PFSK-1 (cell line): Measurements from ENCODE around the gene EN1.

Experiments used
- FOXP2 ChIP-seq: optimal IDR thresholded peaks from 2 replicates; pipeline ENCODE3; 2011; ENCODE audit warnings: borderline replicate concordance, control low read depth, inconsistent platforms; ENCODE audit not compliant: insufficient read depth; ENCODE audit errors: extremely low read length, extremely low read depth
- POLR2AphosphoS5 ChIP-seq: IDR thresholded peaks from 2 replicates; pipeline ENCODE4 v1.6.1; 2012; ENCODE audit warnings: low read depth, mild to moderate bottlenecking, control low read depth, low read length, moderate library complexity
- REST ChIP-seq, 2 experiments: IDR thresholded peaks; 2 replicates each; pipeline versions ENCODE4 v1.6.1 to v1.8.0; 2011 to 2012; ENCODE audit warnings: low read depth in 2 of 2, low read length in 2 of 2, control low read depth in 1 of 2, inconsistent platforms in 1 of 2, mild to moderate bottlenecking in 1 of 2, moderate library complexity in 1 of 2; ENCODE audit not compliant: insufficient read depth in 1 of 2
- SIN3A ChIP-seq: IDR thresholded peaks from 2 replicates; pipeline ENCODE4 v1.6.1; 2012; ENCODE audit warnings: mild to moderate bottlenecking, low read length, moderate library complexity, borderline replicate concordance; ENCODE audit not compliant: insufficient read depth
- TAF1 ChIP-seq: IDR thresholded peaks from 2 replicates; pipeline ENCODE4 v1.6.1; 2012; ENCODE audit warnings: low read length, control low read depth, borderline replicate concordance; ENCODE audit not compliant: insufficient read depth

The EN1 gene

DNA sequence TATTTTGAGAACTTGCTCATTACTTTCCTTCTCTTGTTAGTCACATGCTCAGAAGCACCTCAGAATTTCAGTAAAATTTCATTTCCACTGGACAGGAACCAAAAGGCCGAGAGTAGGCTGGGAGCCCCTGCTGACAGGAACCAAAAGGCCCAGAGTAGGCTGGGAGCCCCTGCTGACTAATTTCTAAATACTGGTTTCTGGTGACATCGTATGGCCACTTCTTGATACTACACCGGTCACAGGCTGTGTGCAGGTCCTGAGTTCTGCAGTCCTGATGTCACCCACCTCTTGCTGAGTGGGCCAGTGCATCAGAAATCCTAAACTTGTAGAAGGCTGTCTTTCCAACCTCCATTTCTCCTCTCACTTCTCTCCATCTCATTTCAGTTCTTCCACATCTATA, 17.7 kb upstream of the EN1 start:
- TF ChIP-seq TAF1, result no peak
- TF ChIP-seq REST (IDR thresholded peaks at IDR 0.05; ENCODE audit: insufficient read depth in 1 of 2, low read depth in 2 of 2, low read length in 2 of 2), result no peak
- TF ChIP-seq FOXP2, result no peak
- TF ChIP-seq POLR2AphosphoS5, result no peak
- no peak for TF ChIP-seq SIN3A

DNA sequence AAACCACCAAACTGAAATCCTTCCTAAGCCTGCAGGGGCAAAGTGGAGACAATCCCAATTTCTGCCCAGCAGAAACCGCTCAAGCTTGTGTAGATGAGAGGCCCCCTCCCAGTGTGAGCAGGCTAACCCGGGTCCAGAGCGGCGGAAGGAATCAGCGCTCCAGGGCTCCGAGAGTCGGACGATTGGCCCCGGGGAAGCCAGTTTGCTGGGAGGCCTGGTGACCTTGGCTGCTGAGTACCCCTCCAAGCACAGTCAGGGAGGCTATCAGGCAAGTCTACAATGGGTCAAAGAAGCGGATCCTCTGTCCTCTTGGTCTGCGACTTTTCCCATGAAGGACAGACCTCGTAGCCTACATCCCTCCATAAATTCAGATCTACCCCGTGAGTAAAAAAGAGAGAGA, 16.8 kb upstream of the EN1 start:
- TF ChIP-seq POLR2AphosphoS5 (no peak), SIN3A (no peak), REST (IDR thresholded peaks at IDR 0.05; ENCODE audit: insufficient read depth in 1 of 2, low read depth in 2 of 2, low read length in 2 of 2) (no peak), TAF1 (no peak), FOXP2 (no peak)

DNA sequence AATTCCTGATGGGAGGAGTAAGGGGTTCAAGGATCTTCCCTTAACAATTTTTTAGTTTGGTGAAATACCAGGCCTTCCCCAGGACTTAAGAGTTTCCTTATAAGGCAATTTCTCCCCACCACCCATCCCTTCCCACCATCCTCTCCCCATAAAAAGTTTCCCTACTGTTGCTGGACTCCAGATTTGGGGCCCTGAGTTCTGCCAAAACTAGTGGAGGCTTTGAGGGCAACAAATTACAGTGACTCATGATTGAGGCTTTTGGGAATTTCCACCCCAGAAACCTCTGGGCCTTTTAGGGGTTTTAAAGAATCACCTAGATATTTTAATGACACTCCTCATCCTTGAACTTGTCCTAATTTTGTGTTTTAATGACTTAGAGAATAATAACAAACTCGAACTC, 14.3 kb upstream of the EN1 start:
- no peak for TF ChIP-seq SIN3A
- no peak for TF ChIP-seq REST (IDR thresholded peaks at IDR 0.05; ENCODE audit: insufficient read depth in 1 of 2, low read depth in 2 of 2, low read length in 2 of 2)
- no peak for TF ChIP-seq FOXP2

DNA sequence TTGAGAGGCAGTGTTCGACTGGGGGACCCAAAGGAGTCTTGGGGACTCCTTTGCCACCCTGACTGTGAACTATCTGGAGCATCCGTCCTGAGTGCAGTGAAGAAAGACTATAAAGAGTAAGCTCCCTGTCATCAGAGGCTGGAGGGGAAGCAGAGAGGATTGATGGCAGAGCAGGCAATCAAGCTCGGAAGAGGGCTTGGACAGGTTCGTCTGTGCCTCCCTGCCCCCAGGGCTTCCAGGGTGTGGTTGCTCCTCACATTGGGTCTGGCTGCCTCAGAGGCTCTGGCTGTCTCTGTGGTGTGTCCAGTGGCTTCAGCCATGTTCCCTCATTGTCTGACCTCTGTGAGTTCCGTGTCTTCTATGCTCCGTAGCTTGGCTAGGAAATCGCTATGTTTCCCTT, 13.8 kb upstream of the EN1 start:
- TF ChIP-seq FOXP2 (no peak), REST (IDR thresholded peaks at IDR 0.05; ENCODE audit: insufficient read depth in 1 of 2, low read depth in 2 of 2, low read length in 2 of 2) (no peak), POLR2AphosphoS5 (no peak), SIN3A (no peak), TAF1 (no peak)

DNA sequence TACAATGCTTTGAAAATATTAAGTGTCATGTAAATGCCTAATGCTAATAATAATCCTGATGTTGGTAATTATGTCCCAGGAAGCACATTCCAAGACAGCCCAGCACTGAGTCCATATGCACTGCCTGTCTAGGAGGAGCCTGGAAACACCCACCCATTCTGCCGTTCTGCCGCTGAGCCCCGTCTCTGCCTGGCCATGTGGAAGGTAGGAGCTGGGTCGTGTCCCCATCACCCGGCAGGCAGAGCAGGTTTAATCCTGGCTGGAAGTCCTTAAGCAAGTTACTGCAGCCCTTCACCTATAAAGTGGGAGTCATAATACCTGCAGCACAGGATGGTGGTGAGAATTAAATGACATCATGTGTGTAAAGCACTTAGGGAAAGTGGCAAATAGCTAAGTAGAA, 13.1 kb upstream of the EN1 start:
- TF ChIP-seq FOXP2, result no peak
- no peak for TF ChIP-seq TAF1
- no peak for TF ChIP-seq SIN3A
- TF ChIP-seq POLR2AphosphoS5, result no peak
- TF ChIP-seq REST (IDR thresholded peaks at IDR 0.05; ENCODE audit: insufficient read depth in 1 of 2, low read depth in 2 of 2, low read length in 2 of 2), result no peak
